ENCODE measurements around the gene RAB13. TPM values are rescaled to one million over a fixed set of nuclear protein-coding genes. Genes with fewer than 3 reads are reported as not detected.

Gene RAB13
- total RNA-seq, 1 donor from 2014 or later, result 145 TPM

- peaks cover 13% of the 10 kb centered on the region for H3K36me3 Mint-ChIP-seq (ENCODE audit: low read depth, unreplicated experiment)
- no peaks in the 10 kb centered on the region for H3K27me3 Mint-ChIP-seq (ENCODE audit: low read depth, unreplicated experiment)
- H4K20me1 ChIP-seq (ENCODE audit: insufficient read depth, low read length), result no peaks in the 10 kb centered on the region
- TF ChIP-seq EZH2 (IDR thresholded peaks at IDR 0.05; ENCODE audit: insufficient read depth, low read length), result no peak
- TF ChIP-seq CTCF (IDR thresholded peaks at IDR 0.05; ENCODE audit: insufficient read depth, low read depth, low read length), result no peak
- DNase-seq (ENCODE audit: low read depth) (no peak), FAIRE-seq (no peak)
- H3K9me3 ChIP-seq (ENCODE audit: insufficient read depth, low read depth, low read length), result no peaks in the 10 kb centered on the region
- peak overlapping the region; percentile 90 for H3K4me3 Mint-ChIP-seq (ENCODE audit: unreplicated experiment)
- peaks cover 6% of the 10 kb centered on the region for H3K36me3 ChIP-seq (ENCODE audit: insufficient read depth, low read length)
- H3K79me2 ChIP-seq (ENCODE audit: insufficient read depth, low read length), result peaks cover 26% of the 10 kb centered on the region
- H3K4me1 Mint-ChIP-seq (ENCODE audit: low read depth, unreplicated experiment), result peaks cover 6% of the 10 kb centered on the region
- H3K4me3 ChIP-seq (ENCODE audit: insufficient read depth, low read depth, low read length), result no peak overlapping the region
- no peak overlapping the region for H3K27ac ChIP-seq (ENCODE audit: low read depth, low read length)
- no peaks in the 10 kb centered on the region for H3K9me3 Mint-ChIP-seq (ENCODE audit: unreplicated experiment)
- H3K27me3 ChIP-seq (ENCODE audit: insufficient read depth, low read length), result no peaks in the 10 kb centered on the region
- peaks cover 9% of the 10 kb centered on the region for H3K4me1 ChIP-seq (ENCODE audit: insufficient read depth, low read length)
- H3K4me2 ChIP-seq (ENCODE audit: low read length), result no peak overlapping the region
- H2AFZ ChIP-seq (ENCODE audit: low read depth, low read length), result no peak overlapping the region
- H3K27ac Mint-ChIP-seq (ENCODE audit: unreplicated experiment), result peak overlapping the region; percentile 34
- H3K9ac ChIP-seq (ENCODE audit: low read length), result peak overlapping the region; percentile 85
Measured at GRCh38 chr1:153944005-153944826, 41.9 kb downstream of the RAB13 start.

- Mint-ChIP-seq H3K27me3 (ENCODE audit: low read depth, unreplicated experiment) (no peaks in the 10 kb centered on the region), H3K27ac (ENCODE audit: unreplicated experiment) (no peak overlapping the region), H3K4me1 (ENCODE audit: low read depth, unreplicated experiment) (peaks cover 6% of the 10 kb centered on the region), H3K4me3 (ENCODE audit: unreplicated experiment) (no peak overlapping the region), H3K9me3 (ENCODE audit: unreplicated experiment) (no peaks in the 10 kb centered on the region), H3K36me3 (ENCODE audit: low read depth, unreplicated experiment) (peaks cover 14% of the 10 kb centered on the region)
- Histone ChIP-seq H3K4me3 (ENCODE audit: insufficient read depth, low read depth, low read length) (no peak overlapping the region), H3K9me3 (ENCODE audit: insufficient read depth, low read depth, low read length) (no peaks in the 10 kb centered on the region), H3K4me1 (ENCODE audit: insufficient read depth, low read length) (peaks cover 9% of the 10 kb centered on the region), H3K27ac (ENCODE audit: low read depth, low read length) (no peak overlapping the region), H3K79me2 (ENCODE audit: insufficient read depth, low read length) (peaks cover 26% of the 10 kb centered on the region), H3K4me2 (ENCODE audit: low read length) (no peak overlapping the region), H3K36me3 (ENCODE audit: insufficient read depth, low read length) (peaks cover 5% of the 10 kb centered on the region), H2AFZ (ENCODE audit: low read depth, low read length) (no peak overlapping the region), H3K27me3 (ENCODE audit: insufficient read depth, low read length) (no peaks in the 10 kb centered on the region), H3K9ac (ENCODE audit: low read length) (no peak overlapping the region), H4K20me1 (ENCODE audit: insufficient read depth, low read length) (no peaks in the 10 kb centered on the region)
- TF ChIP-seq CTCF (IDR thresholded peaks at IDR 0.05; ENCODE audit: insufficient read depth, low read depth, low read length), result no peak
- TF ChIP-seq EZH2 (IDR thresholded peaks at IDR 0.05; ENCODE audit: insufficient read depth, low read length), result no peak
- DNase-seq (ENCODE audit: low read depth), result no peak
- FAIRE-seq, result no peak
Measured at GRCh38 chr1:153942766-153943549, 43.2 kb downstream of the RAB13 start.
